LoVo (cell line): ENCODE results near the gene MRC2.
"Not testable (repeated sequence)": the region's sequence is repeated elsewhere in the genome, so short reads cannot be mapped to it uniquely, and the experiment has no call there.

Source experiments
- DNase-seq: peaks from one replicate; pipeline ENCODE4 v3.0.0-alpha.2; 2016; ENCODE audit warnings: low spot score

Gene MRC2

DNA sequence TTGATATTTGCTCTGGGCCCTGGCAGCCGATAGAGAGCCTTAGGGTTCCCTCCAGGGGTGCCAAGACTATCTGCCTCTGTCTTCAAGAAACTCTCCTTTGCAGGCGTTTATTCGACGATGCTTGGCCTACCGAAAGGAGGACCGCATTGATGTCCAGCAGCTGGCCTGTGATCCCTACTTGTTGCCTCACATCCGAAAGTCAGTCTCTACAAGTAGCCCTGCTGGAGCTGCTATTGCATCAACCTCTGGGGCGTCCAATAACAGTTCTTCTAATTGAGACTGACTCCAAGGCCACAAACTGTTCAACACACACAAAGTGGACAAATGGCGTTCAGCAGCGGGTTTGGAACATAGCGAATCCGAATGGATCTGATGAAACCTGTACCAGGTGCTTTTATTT, 15.2 kb upstream of the MRC2 start:
- not testable (repeated sequence) for DNase-seq

DNA sequence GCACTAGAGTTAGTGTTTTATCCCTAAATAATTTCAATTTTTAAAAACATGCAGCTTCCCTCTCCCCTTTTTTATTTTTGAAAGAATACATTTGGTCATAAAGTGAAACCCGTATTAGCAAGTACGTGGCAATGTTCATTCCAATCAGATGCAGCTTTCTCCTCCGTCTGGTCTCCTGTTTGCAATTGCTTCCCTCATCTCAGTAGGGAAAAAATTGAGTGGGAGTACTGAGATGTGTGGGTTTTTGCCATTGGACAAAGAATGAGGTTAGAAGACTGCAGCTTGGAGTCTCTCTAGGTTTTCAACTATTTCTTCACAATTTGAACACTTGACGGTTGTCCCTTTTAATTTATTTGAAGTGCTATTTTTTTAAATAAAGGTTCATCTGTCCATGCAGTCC, 14.4 kb upstream of the MRC2 start:
- DNase-seq, result not testable (repeated sequence)

DNA sequence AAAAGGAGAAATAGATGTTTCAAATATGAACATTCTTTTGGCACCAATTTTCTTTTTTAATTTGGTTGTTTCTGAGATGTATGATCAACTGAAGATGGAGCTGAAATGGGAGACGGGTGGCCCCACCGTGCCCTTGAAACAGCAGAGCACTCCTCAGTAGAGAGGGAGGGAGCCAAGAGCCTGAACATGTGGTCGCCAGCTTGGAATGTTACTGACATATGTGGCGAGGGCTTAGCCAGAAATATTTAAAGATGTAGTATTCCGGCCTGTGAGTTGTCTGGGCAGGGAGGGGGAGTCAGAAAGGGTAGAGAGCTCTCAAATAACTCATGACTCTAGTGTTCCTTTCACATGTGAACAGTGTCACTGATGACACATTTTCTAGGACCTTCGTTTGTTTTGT, 13.3 kb upstream of the MRC2 start:
- DNase-seq, result no peak

DNA sequence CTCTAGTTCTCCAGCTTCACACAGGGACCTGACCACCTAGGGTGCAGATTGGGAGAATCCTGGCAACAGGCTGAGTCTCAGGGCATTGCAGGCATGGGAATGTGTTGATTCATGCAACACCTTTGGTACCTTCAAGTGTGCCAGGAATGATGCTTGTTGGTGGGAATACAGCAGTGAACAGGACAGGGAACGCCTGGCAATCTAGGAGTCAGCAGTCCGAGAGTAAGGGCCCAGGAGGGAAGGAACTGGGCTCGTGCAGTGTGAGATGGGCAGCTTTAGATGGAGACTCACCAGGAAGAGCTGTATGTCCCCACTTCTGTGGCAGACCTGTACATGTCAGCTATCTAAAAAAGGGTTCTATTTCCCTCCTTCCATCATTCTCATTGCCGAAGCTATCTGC, 12.0 kb upstream of the MRC2 start:
- DNase-seq, result no peak

DNA sequence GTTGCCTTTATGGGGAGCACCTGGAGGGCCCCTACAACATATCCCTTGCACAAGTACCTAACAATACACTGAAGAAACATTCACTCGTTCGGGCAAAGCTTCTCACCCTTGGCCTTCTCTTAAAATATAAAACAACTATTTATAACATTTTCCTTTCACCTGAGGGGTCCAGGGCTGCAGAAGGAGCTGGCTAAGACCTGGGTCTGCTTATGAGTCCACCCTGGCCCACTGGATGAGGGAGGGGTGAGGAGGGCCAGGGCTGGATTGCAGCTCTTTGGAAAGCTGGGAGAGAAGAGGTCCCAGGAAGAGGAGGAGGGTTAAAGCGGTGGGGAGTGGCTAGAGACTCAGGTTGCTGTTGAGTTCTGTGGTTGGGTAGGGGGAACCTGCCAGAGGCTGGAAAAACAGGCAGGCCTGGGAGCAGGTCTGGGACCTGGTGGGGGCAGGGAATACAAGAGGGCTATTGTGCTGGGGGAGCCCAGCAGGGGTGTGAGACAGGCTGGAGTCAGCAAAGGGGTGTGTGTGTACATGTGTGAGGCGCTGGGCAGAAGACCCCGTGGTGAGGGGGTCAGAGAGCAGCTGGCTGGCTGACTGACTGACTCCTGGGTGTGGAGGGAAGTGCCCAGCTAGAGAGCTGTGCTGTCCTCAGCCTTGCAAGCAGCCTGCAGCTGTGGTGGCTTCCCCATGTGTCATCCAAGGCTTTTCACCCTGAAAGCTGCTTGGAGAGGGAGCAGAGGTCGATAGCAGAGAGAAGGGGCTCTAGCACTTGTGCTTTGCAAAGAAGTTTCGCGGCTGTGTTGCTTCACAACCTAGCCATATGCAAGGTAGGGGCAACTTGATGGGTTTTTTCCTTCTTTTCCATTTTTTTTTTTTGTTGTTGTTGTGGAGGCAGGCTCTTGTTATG, 10.2 kb upstream of the MRC2 start:
- no peak for DNase-seq

DNA sequence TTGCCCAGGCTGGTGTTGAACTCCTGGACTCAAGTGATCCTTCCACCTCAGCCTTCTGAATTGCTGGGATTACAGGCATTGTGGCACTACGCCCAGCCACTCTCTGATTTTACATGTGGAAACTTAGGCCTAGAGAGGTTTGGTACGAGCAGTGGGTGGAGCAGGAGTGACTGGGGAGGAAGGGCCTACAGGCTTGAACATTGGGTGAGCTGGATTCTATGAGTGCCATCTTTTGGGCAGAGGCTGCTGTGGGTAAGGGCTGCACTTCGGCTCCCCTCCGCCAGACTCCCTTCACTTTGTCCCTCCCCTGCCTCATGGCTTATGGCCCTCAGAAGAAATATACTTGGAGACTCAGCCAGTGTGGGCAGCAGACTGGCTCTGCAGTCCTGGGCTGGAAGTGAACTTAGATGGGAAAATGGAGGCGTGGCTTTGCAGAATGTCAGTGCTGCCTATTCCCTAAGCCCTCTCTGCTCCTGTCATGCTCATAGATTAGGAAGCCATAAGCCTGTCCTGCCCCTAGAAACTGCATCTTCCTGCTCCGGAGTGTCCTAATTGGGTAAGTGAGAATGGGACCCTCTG, 9.5 kb upstream of the MRC2 start:
- DNase-seq, result no peak

DNA sequence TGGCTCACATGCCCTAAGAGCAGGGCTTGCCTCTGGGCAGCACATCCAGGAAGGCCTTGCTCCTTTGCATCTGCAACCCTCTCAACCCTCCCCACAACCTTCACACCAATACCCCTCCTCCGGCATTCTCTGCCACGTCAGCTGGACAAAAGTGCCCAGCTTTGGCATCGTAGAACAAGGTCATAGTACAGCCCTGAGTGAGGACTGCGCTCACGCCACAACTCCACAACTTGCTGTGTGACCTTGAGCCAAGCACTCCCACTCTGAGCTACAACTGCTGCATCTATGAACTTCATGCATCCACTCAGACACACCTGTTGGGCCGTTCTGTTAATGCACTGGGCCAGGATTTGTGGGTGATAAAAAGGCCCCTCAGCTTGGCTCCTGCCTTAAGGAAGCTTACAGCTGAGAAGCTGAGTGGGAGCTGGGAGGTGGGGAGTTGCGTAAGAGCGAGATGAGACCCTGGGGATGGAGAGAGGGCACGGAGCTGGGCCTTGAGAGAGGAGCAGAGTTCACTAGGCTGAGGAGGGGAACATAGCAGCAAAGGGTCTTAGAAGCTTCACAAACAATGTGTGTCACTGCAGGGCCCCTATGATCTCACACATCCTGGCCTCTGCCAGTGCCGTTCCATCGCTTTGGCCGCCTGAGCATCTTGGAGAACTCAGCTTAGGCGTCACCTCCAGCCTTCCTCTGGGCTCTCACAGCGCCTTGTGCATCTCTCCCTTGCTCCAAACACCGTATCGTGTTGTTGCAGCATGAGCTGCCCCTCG, 8.6 kb upstream of the MRC2 start:
- DNase-seq, result no peak

DNA sequence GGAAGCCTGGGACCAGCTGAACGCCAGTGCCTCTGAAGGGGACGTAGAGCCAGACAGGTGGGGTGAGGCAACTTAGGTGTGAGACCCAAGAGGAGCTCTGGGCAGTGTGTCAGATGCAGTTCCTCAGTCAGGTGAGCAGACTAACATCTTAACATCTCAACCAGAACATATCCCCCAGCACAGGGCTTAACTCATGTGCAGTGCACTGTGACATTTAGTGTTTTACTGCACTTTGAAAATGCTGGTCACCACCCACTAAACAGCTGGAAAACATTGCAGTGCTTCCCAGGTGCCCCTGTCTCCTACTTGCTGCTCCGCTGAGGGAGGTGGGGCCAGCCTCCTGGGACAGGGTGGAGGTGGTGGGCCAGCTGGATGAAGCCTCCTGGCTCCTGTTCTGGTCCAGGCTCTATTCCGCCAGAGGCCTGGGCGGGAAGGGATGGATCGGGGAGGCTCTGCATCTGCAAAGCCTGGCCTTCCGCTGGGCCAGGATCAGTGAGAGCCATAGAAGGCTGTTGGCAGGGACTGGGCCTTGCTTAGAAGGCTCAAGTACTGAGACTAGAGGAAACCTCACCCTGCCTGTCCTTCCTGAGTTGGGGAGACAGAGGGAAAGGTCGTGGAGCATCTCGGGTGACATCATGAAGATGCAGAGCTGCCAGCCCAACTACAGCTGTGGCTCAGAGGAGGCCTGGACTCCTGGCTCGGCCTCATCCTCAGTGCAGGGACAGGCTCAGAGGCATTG, 7.9 kb upstream of the MRC2 start:
- DNase-seq, result no peak

DNA sequence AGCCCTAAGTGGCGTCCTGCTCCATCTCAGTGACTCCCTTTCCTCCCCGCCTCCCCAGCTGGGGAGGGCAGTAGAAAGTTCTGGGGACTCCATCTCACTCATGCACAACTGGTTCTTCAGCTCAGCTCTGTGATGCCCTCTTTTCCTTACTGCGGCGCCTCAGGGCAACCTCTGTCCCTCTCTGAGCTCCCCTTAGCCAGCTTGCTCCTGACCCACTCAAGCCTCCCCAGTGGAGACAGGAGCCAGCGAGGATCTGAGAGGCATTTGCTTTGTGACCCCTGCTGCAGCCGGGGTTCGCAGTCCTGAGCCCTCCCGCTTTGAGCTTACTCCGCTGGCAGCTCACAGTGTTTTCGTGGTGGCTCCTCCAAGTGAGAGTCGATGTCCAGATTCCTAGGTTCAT, 6.2 kb upstream of the MRC2 start:
- no peak for DNase-seq

DNA sequence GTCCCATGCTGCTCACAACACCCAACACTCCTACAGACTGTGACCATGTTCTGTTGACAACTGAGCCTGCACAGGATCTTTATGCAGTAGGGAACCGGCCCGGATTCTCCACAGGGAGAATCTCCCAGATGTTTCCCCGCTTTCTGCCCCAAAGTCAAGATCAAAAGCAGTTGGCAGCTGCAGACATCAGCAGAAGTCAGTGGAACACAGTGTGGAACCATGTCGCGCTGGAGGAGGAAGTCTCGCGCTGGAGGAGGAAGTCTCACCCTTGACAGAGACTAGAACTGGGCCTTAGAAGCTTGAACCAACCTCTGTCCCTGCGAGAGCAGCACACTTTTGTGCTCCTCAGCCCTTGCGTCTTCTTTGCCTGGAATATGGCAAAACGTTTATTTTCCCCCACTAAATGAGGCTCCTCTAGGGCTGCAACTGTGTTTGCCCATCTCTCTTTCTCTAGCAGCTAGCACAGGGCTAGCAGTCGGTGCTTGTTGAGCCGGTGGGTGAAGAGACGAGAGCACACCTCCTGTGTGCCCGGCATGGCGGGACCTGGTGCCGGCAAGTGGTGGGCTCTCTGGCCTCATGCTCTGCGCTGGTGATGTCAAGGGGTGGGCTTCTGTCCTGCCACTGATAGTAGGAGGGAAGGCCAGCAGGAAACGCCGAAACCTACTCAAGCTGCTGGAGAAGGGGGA, 2.1 kb upstream of the MRC2 start:
- DNase-seq, result no peak

DNA sequence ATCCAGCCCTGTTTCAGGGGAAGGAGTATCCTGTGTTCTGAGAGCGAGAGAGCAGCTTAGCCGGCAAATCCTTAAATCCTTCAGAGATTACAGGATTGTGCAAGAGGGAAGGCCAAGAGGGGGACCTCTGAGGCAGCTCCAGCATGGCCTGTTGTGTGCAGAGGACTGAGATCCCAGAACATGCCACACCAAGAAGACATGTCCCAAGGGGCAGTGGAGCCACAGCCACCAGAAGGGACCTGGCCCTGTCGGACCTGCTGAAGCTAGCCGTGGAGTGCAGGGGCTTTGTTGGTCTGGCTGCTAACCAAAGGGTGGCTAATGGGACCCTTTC, 1.6 kb upstream of the MRC2 start:
- DNase-seq, result no peak

DNA sequence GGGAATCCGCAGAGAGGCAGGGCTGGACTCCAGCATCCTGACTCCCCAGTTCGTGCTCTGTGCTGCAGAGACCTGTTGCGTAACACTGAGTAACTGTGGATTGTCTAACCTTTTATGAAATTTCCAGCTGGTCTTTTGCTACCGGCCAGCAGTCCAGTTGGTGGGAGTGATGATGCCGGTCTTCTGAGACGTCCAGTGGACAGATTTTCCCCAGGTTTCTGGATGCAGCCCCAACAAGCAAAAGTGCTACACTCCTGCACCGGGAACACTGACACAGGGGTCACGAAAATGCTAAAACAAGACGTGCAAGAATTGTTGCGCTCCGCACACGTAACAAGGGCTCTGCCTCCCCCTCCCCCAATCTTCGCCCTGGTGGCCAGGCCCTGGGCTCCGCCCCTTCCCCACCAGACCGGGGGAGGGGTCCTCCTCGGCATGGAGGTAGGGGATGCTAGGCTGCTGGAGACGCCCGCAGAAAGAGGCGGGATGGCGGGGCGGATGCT, 701 bp upstream of the MRC2 start:
- DNase-seq, result no peak

DNA sequence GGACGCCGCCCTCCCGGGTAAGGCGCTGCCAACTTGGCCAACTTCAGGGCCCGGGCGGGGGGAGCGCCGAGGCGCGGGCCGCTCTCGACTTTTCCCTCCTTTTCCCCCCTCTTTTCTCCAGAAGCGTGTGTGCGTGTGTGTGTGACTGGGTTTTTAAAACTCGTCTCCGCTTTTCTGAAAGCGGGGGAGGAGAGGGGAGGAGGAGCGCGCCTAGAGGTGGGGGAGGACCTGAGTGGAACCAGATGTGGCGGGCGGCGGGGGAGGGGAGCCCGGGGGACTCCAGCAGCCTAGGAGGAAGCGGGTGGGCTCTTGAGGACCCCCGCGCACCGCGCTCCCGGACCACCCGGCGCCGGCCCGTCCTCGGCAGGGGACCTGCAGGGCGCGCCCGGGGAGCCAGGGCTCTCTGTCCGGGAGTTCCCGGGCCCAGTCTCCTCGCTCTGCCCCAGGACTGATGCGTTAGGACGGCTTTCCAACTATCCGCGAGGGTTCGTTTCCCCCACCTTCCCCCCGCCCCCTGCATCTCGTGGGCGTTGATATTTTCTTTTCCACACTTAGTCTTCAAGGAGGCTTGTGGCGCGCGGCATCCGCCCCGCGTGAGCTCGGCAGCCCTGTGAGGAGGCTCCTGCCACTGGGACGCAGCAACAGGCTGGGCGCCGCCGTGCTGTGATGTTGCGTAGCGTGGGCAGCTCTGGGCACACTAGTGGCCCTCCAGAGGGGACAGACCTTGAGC, 599 bp downstream of the MRC2 start:
- no peak for DNase-seq

DNA sequence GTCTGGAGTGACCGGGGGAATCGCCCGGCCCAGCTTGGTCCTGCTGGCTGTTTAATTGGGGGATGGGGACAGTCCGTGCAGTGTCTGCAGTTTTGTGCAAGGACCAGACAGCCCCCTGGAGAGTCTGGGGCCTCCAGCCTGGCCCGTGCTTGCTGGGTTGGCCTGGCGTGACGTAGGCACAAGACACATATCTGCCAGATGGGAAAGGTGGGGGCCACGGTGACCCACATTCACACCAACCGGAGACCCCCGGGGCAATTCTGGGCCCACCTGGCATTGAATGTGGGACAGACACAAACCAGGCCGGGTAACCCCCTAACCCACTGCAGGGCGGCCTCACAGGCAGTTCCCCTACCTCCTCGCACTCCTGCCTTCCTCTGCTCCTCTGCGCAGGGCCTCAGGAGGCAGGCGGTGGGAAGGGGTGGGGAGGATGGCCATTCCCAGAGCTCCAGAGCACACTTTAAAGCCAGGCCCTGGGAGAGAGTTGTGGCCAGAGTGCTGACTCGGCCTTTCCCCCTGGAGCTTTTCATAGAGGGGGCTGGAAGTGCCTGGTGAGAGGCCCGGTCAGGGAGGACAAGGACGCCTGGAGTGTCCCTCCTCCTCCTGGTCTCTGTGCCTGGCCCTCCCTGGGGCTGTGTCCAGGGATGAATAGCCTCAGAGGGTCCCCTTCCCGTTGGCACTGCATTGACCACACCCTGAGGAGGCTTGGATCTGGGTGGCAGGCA, 1.5 kb downstream of the MRC2 start:
- DNase-seq, result no peak

DNA sequence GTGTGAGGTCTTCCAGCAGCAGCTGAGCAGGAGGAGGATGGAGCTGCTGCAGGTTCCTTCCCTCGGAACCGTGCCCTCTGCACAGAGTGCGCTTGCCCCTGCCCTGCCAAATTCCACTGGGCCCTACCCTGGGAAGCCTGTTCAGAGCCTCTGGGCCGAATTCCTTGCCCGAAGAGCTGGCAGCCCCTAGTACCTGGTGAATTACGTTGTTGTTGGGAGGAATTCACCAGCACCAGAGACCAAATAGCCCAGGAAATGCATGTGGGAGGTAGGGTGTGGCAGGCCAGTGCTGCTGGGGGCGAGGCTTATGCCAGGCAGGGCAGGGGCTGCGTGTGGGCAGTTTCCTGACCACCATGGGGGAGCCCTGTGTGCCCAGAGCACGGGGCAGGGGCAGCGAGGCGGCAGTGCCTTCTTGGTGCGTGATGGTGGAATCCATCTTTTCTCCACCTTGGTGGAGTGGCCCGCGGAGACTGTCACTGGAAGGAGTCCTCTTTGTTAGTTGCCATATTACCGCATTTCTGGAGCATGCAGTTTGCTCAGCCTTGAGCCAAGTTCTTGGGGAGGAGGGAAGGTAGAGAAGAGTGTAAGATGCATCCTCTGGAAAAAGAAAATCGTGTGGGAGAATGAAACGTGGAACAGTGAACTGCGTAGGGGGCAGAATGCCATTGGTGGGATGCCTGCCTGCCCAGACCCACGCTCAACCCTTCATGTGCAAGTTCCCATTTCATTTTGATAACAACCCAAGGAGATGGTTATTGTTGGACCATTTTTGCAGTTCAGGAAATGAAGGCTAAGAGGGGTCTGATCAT, 2.3 kb downstream of the MRC2 start:
- no peak for DNase-seq

DNA sequence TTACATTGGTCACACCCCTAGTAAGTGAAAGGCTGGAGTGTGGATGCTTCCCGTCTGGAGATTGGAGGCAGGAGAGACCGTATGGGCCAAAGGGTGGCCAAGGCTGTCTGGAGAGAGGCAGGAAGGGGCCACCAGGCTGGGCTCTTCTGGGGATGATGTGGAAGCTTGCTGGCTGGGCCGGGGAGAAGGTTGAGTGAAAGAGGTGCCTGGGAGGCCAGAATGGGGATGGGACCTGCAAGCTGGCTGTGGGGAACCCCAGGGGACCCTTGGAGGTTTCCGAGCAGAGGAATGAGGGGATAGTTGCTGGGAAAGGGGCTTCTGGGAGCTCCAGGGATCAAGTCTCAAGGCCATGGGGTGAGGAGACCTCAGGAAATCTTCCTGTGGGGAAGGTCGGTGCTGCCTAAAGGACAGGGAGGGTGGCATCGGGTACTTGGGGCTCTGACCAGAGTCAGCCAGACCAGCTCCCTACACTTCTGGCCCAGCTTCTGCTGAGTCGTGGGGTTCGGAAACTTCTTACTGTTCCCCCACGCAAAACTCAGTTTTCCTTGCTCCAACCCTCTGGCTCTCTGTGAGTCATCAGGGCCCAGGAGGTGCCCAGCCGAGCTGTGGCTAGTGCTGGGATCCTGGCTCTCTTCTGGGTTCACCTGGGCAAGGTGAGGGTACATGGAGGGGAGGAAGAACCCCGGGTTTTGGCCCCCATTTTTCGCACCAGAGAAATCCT, 3.1 kb downstream of the MRC2 start:
- DNase-seq, result no peak

DNA sequence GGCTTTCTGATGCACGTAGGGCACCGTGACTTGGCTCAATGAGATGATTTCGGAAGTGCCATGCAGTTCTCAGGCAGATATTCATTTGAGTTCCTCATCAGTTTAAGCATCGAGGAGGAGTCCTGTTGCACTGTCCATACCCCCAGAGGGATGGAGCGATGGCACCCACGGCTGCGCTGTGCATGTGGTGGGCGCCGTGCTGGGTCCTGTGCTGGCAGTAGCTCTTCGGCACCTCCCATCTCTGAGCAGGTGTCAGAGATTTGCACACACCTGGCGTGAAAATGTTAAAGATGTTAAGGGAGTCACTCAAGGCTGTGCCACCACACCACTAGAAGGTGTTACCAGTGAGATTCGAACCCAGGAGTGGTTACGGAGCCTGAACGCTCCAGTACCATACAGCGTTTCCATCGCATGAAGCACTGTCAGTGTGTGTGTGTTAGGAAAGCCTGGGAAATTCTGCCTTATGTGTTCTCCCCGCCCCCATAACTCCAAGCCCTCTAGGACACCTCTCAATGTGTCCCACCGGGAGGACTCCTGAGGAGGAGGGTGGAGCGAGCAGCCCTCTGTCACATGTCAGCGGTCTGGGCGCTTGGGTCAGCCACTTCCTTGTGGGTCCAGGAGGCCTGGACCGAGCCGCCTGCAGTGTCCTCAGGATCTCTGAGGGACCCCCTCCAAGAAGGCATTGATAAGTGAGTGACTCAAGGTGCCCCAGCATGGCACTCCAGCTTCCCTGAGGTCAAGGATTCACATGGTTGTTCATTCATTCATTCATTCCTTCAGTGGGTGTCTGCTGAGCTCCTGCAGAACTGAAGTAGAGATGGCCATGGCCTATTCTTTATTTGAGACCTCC, 3.8 kb downstream of the MRC2 start:
- no peak for DNase-seq
